Superior temporal gyrus (tissue), 1 donor: ENCODE results near the gene MARK3.

Experiments used
- DNase-seq: peaks from one replicate; pipeline ENCODE4 v3.0.0-alpha.2; 2016; ENCODE audit errors: extremely low spot score

The MARK3 gene

GRCh38 chr14:103537175-103537990 lies 152.2 kb downstream of the MARK3 start:
- no peak for DNase-seq

GRCh38 chr14:103538291-103539055 lies 153.3 kb downstream of the MARK3 start:
- DNase-seq, result peak; percentile 14

- DNase-seq, result peak; percentile 4
These were observed 154.0 kb downstream of the MARK3 start for GRCh38 chr14:103539056-103539825.

- no peak for DNase-seq
These were observed 155.8 kb downstream of the MARK3 start for GRCh38 chr14:103540821-103541708.

GRCh38 chr14:103541709-103542604 lies 156.7 kb downstream of the MARK3 start:
- peak; percentile 35 for DNase-seq

GRCh38 chr14:103542605-103543088 lies 157.4 kb downstream of the MARK3 start:
- peak; percentile 92 for DNase-seq

GRCh38 chr14:103543140-103543539 lies 157.9 kb downstream of the MARK3 start:
- DNase-seq, result no peak

- DNase-seq, result peak; percentile 28
These were observed 158.6 kb downstream of the MARK3 start for GRCh38 chr14:103543721-103544387.

- DNase-seq, result peak; percentile 86
These were observed 159.4 kb downstream of the MARK3 start for GRCh38 chr14:103544388-103545218.

- DNase-seq, result peak; percentile 10
These were observed 160.2 kb downstream of the MARK3 start for GRCh38 chr14:103545219-103545914.

- no peak for DNase-seq
These were observed 160.9 kb downstream of the MARK3 start for GRCh38 chr14:103545915-103546651.

- peak; percentile 88 for DNase-seq
These were observed 161.6 kb downstream of the MARK3 start for GRCh38 chr14:103546652-103547454.

GRCh38 chr14:103547455-103547940 lies 162.3 kb downstream of the MARK3 start:
- no peak for DNase-seq

GRCh38 chr14:103547941-103548462 lies 162.8 kb downstream of the MARK3 start:
- no peak for DNase-seq

- peak; percentile 65 for DNase-seq
These were observed 163.5 kb downstream of the MARK3 start for GRCh38 chr14:103548463-103549351.
